ENCODE data around the gene PRPF31. TPM values are rescaled to one million over a fixed set of nuclear protein-coding genes. Genes with fewer than 3 reads are reported as not detected.

PRPF31 gene
- total and polyA plus RNA-seq, 2 of the 13 experiments (the other 11 are each of a cell fraction or from before 2014, with no cell fraction given) = 23.8 to 63.8 TPM

DNA sequence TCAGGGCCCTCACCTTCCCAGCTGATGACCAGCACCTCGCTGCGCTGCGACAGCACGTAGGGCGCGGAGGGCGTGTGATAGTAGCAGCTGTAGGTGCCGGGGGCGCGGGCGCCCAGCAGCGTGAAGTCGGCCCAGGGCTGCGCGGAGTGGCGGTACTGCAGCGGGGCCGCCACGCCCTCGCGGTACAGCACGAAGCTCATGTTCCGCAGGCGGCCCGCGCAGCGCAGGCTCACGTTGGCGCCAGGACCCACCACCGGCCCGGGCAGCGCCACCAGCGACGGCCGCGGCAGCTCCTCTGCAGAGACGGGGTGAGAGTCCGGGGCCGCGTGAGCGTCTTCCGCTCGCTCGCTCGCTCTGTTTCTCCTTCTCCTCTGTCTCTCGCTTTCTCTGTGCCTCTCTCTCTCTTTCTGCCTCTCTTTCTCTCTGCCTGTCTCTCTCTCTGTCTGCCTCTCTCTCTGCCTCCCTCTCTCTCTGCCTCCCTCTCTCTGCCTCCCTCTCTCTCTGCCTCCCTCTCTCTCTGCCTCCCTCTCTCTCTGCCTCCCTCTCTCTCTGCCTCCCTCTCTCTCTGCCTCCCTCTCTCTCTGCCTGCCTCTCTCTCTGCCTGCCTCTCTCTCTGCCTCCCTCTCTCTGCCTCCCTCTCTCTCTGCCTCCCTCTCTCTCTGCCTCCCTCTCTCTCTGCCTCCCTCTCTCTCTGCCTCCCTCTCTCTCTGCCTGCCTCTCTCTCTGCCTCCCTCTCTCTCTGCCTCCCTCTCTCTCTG, 19.5 kb upstream of the PRPF31 start (continued):
- TF ChIP-seq ZNF142 (CRISPR knock-in tag; IDR thresholded peaks at IDR 0.05) = 0 out of 2 replicates have a peak, but pooled peaks have one; percentile 78
- 0 out of 2 replicates have a peak, but pooled peaks have one; percentile 56 for TF ChIP-seq ZNF510 (CRISPR knock-in tag; IDR thresholded peaks at IDR 0.05; ENCODE audit: low read depth)
- TF ChIP-seq, protein P1, sequence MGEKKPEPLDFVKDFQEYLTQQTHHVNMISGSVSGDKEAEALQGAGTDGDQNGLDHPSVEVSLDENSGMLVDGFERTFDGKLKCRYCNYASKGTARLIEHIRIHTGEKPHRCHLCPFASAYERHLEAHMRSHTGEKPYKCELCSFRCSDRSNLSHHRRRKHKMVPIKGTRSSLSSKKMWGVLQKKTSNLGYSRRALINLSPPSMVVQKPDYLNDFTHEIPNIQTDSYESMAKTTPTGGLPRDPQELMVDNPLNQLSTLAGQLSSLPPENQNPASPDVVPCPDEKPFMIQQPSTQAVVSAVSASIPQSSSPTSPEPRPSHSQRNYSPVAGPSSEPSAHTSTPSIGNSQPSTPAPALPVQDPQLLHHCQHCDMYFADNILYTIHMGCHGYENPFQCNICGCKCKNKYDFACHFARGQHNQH (CRISPR knock-in tag; IDR thresholded peaks at IDR 0.05) = 0 out of 2 replicates have a peak, but pooled peaks have one; percentile 23
- 0 out of 2 replicates have a peak, but pooled peaks have one; percentile 53 for TF ChIP-seq HOXD1 (CRISPR knock-in tag; IDR thresholded peaks at IDR 0.05)
- peak; percentile 85; the same call in 1 of the 2 replicates for TF ChIP-seq ZFYVE20 (CRISPR knock-in tag; IDR thresholded peaks at IDR 0.05; ENCODE audit: borderline replicate concordance, low read depth)
- peak; percentile 94 for TF ChIP-seq MAX (IDR thresholded peaks at IDR 0.05)
- TF ChIP-seq ZNF776 (CRISPR knock-in tag; IDR thresholded peaks at IDR 0.05) = peak; percentile 88; the same call in 1 of the 2 replicates
- TF ChIP-seq, protein P2, sequence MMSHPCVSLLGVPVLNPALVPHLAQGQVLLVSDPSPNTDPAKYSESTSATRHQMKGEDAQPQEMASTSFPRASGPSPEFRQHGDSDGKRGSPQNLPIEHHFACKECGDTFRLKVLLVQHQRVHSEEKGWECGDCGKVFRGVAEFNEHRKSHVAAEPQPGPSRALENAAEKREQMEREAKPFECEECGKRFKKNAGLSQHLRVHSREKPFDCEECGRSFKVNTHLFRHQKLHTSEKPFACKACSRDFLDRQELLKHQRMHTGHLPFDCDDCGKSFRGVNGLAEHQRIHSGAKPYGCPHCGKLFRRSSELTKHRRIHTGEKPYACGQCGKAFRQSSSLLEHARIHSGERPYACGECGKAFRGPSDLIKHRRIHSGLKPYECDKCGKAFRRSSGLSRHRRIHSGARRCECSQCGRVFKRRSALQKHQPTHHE (CRISPR knock-in tag; IDR thresholded peaks at IDR 0.05; ENCODE audit: borderline replicate concordance) = peak; percentile 74; the same call in 1 of the 2 replicates
- TF ChIP-seq TFE3 (CRISPR knock-in tag; IDR thresholded peaks at IDR 0.05) = peak; percentile 56; the same call in 1 of the 2 replicates
- peak; percentile 62; the same call in 1 of the 2 replicates for TF ChIP-seq FOXC1 (CRISPR knock-in tag; IDR thresholded peaks at IDR 0.05; ENCODE audit: borderline replicate concordance)
- peak; percentile 26; the same call in 1 of the 2 replicates for TF ChIP-seq ZNF768 (CRISPR knock-in tag; IDR thresholded peaks at IDR 0.05)
- TF ChIP-seq ZGPAT (CRISPR knock-in tag; IDR thresholded peaks at IDR 0.05) = peak; percentile 36; the same call in 1 of the 2 replicates
- TF ChIP-seq ZNF790 (CRISPR knock-in tag; IDR thresholded peaks at IDR 0.05; ENCODE audit: borderline replicate concordance) = peak; percentile 51; the same call in 1 of the 2 replicates
- TF ChIP-seq, protein P3, sequence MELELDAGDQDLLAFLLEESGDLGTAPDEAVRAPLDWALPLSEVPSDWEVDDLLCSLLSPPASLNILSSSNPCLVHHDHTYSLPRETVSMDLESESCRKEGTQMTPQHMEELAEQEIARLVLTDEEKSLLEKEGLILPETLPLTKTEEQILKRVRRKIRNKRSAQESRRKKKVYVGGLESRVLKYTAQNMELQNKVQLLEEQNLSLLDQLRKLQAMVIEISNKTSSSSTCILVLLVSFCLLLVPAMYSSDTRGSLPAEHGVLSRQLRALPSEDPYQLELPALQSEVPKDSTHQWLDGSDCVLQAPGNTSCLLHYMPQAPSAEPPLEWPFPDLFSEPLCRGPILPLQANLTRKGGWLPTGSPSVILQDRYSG (CRISPR knock-in tag; IDR thresholded peaks at IDR 0.05) = peak; percentile 89
